ENCODE results near the gene METRNL. TPM values are rescaled to one million over a fixed set of nuclear protein-coding genes. Genes with fewer than 3 reads are reported as not detected.
A peak's percentile ranks its signal among the peaks of the same experiment; 100 is the strongest.

The METRNL gene
- total RNA-seq, 1 donor, result 140 TPM

- H3K4me1 ChIP-seq (ENCODE audit: insufficient read depth, low read length), result peaks cover 10% of the 10 kb centered on the region
- DNase-seq (ENCODE audit: insufficient read length, low spot score, missing footprints), result peak; percentile 85
- H3K36me3 ChIP-seq (ENCODE audit: insufficient read depth, low read length), result no peaks in the 10 kb centered on the region
- H3K27ac ChIP-seq (ENCODE audit: low read depth, low read length), result no peak overlapping the region
- H3K9me3 ChIP-seq (ENCODE audit: low read depth, low read length), result no peaks in the 10 kb centered on the region
- H4K20me1 ChIP-seq (ENCODE audit: insufficient read depth, low read length), result no peaks in the 10 kb centered on the region
- TF ChIP-seq, protein P1, sequence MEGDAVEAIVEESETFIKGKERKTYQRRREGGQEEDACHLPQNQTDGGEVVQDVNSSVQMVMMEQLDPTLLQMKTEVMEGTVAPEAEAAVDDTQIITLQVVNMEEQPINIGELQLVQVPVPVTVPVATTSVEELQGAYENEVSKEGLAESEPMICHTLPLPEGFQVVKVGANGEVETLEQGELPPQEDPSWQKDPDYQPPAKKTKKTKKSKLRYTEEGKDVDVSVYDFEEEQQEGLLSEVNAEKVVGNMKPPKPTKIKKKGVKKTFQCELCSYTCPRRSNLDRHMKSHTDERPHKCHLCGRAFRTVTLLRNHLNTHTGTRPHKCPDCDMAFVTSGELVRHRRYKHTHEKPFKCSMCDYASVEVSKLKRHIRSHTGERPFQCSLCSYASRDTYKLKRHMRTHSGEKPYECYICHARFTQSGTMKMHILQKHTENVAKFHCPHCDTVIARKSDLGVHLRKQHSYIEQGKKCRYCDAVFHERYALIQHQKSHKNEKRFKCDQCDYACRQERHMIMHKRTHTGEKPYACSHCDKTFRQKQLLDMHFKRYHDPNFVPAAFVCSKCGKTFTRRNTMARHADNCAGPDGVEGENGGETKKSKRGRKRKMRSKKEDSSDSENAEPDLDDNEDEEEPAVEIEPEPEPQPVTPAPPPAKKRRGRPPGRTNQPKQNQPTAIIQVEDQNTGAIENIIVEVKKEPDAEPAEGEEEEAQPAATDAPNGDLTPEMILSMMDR (IDR thresholded peaks at IDR 0.05; ENCODE audit: extremely low read depth, low read depth, low read length), result no peak
- H2AFZ ChIP-seq (ENCODE audit: low read length), result no peak overlapping the region
- H3K4me3 ChIP-seq (ENCODE audit: insufficient read depth, low read length), result no peak overlapping the region
- no peak overlapping the region for H3K4me2 ChIP-seq (ENCODE audit: insufficient read depth, low read length)
- no peaks in the 10 kb centered on the region for H3K79me2 ChIP-seq (ENCODE audit: insufficient read depth, low read length)
- no peaks in the 10 kb centered on the region for H3K27me3 ChIP-seq (ENCODE audit: insufficient read depth, low read length)
These were observed 9.3 kb upstream of the METRNL start for GRCh38 chr17:83069931-83070742.

GRCh38 chr17:83070800-83071341 lies 8.5 kb upstream of the METRNL start:
- DNase-seq (ENCODE audit: insufficient read length, low spot score, missing footprints), result no peak
- Histone ChIP-seq H3K9me3 (ENCODE audit: low read depth, low read length) (no peaks in the 10 kb centered on the region), H3K36me3 (ENCODE audit: insufficient read depth, low read length) (no peaks in the 10 kb centered on the region), H2AFZ (ENCODE audit: low read length) (no peak overlapping the region), H3K27me3 (ENCODE audit: insufficient read depth, low read length) (no peaks in the 10 kb centered on the region), H3K27ac (ENCODE audit: low read depth, low read length) (no peak overlapping the region), H3K4me1 (ENCODE audit: insufficient read depth, low read length) (peaks cover 10% of the 10 kb centered on the region), H3K4me2 (ENCODE audit: insufficient read depth, low read length) (no peak overlapping the region), H3K79me2 (ENCODE audit: insufficient read depth, low read length) (no peaks in the 10 kb centered on the region), H4K20me1 (ENCODE audit: insufficient read depth, low read length) (no peaks in the 10 kb centered on the region), H3K4me3 (ENCODE audit: insufficient read depth, low read length) (no peak overlapping the region)
- TF ChIP-seq, protein P1 (IDR thresholded peaks at IDR 0.05; ENCODE audit: extremely low read depth, low read depth, low read length), result no peak

- TF ChIP-seq, protein P1 (IDR thresholded peaks at IDR 0.05; ENCODE audit: extremely low read depth, low read depth, low read length), result no peak
- Histone ChIP-seq H2AFZ (ENCODE audit: low read length) (no peak overlapping the region), H3K9me3 (ENCODE audit: low read depth, low read length) (no peaks in the 10 kb centered on the region), H3K79me2 (ENCODE audit: insufficient read depth, low read length) (no peaks in the 10 kb centered on the region), H3K4me2 (ENCODE audit: insufficient read depth, low read length) (no peak overlapping the region), H3K36me3 (ENCODE audit: insufficient read depth, low read length) (no peaks in the 10 kb centered on the region), H3K27ac (ENCODE audit: low read depth, low read length) (no peak overlapping the region), H3K27me3 (ENCODE audit: insufficient read depth, low read length) (no peaks in the 10 kb centered on the region), H4K20me1 (ENCODE audit: insufficient read depth, low read length) (no peaks in the 10 kb centered on the region), H3K4me1 (ENCODE audit: insufficient read depth, low read length) (peaks cover 10% of the 10 kb centered on the region), H3K4me3 (ENCODE audit: insufficient read depth, low read length) (no peak overlapping the region)
- DNase-seq (ENCODE audit: insufficient read length, low spot score, missing footprints), result no peak
These were observed 8.0 kb upstream of the METRNL start for GRCh38 chr17:83071365-83071764.

DNA sequence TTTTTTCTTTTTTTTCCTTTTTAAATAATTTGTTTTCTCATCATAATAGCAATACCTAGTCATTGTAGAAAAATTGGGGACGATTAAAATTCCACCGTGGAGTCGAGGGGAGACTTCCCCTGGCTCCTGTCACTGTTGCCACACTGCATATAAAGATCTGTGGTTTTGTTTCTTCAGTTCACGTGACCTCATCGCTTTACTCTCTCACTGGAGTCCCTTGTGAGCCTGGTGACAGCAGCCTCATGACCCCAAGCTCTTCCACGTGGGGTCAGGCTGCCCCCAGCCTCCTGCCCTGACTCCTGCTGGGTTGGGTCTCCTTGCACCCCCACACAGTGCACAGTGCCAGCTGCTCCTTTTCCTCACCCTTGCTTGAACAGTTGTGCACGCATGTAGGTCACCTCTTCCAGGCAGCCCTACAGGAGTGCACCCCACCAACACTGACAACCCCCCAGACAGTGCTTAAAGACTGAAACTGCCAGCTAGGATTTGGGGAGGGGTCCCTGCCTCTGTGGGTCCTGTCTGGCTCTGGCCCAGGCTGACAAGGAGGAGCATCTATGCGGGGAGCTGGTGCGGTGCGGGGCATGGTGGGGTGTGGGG lies 7.3 kb upstream of the METRNL start:
- Histone ChIP-seq H3K27me3 (ENCODE audit: insufficient read depth, low read length) (no peaks in the 10 kb centered on the region), H4K20me1 (ENCODE audit: insufficient read depth, low read length) (no peaks in the 10 kb centered on the region), H3K4me1 (ENCODE audit: insufficient read depth, low read length) (peaks cover 10% of the 10 kb centered on the region), H3K4me2 (ENCODE audit: insufficient read depth, low read length) (no peak overlapping the region), H2AFZ (ENCODE audit: low read length) (no peak overlapping the region), H3K4me3 (ENCODE audit: insufficient read depth, low read length) (no peak overlapping the region), H3K27ac (ENCODE audit: low read depth, low read length) (no peak overlapping the region), H3K36me3 (ENCODE audit: insufficient read depth, low read length) (no peaks in the 10 kb centered on the region), H3K79me2 (ENCODE audit: insufficient read depth, low read length) (no peaks in the 10 kb centered on the region), H3K9me3 (ENCODE audit: low read depth, low read length) (no peaks in the 10 kb centered on the region)
- TF ChIP-seq, protein P1 (IDR thresholded peaks at IDR 0.05; ENCODE audit: extremely low read depth, low read depth, low read length), result no peak
- no peak for DNase-seq (ENCODE audit: insufficient read length, low spot score, missing footprints)

Measured in osteoblast (primary cell).